DMS 273 (cell line): ENCODE measurements around the gene FEZF2.

ENCODE experiments used
- DNase-seq: peaks from one replicate; lab custom pipeline; 2025; ENCODE audit not compliant: unreplicated experiment; lab: John Stamatoyannopoulos, UW

The FEZF2 gene

DNA sequence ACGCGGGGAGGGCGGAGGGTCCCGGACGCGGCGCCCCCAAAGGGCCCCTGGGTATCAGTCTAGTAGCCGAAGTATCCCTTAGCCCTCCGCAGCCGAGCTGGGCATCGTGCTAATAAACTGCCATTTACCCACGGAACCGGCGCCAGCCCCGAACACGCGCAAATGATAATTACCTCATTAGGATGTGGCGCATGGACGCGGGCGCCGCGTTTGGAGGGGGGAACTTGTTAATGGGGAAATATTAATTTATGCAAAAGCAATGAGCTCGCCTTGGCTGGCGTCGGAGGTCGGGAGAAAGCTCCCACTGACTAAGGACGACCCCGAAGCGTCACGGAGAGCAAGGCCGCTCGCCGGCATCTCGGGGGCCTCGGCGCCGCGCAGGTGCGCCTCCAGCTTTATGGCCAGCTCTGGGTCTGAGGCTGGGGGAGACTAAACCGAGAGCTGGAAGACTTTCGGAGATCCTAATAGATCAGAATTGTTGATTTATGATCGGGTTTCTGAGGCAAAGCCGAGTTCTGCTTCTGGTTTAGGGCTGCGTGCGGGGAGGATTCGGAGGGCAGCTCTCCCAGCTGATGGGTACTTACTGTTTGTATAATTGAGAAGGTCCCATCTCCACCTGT, 474 bp upstream of the FEZF2 start:
- DNase-seq, result no peak

DNA sequence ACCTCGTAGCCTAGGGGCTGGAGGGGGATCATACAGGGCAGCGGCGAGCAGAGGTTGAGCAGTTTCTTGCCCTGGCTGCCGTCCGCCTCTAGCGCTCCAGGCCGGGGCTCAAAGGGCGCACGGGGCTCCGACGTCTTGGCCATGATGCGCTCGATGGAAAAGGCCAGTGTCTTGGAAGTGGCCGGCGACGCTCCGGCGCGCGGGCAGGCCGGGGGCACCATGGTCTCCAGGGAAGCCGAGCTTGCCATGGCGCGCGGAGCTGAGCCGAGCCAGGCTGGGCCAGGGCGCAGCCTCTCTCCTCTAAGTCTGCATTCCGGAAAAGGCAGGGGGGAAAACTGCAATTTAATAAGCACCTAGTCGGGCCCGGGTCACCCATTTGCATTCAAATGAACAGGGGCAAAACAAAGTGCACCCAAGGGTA, 719 bp downstream of the FEZF2 start:
- DNase-seq, result peak; percentile 59

DNA sequence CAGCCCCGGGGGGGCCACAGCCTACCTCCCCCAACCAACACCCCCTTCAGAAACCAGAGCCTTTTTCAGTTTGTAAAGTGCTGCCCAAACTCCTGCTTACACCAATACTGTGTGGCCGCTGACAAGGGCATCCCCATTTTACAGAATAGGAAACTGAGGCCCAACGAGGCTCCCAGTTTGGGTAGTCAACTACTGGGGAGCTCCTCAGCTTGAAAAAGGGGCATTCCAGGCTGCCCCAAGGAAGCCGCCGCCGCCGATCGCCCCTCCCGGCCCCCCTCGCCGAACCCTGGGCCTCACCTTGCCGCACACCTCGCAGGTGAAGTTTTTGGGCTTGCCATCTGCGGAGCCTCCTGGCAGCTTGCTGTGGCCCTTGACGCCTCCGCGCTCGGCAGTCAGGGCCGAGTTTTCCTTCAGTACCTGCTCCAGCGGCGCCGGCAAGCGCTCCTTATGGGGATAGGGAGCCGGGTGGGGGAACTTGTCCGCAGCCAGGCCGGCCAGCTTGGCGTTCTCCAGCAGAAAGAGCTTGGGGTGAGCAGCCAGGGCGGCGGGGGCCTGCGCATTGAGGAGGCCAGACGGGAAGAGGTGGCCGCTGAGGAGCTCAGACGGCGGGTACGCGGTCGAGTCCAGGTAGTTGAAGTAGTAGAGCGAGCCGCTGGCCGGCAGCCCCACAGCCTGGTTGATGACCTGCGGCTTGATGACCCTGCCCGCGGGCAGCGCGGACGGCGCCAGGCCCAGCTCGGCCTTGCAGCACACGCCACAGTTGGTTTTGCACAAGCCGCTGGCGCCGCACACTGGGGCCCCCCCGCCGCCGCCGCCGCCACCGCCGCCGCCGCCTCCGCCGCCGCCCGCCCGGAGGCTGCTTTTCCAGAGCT, 1.4 kb downstream of the FEZF2 start:
- DNase-seq, result no peak

DNA sequence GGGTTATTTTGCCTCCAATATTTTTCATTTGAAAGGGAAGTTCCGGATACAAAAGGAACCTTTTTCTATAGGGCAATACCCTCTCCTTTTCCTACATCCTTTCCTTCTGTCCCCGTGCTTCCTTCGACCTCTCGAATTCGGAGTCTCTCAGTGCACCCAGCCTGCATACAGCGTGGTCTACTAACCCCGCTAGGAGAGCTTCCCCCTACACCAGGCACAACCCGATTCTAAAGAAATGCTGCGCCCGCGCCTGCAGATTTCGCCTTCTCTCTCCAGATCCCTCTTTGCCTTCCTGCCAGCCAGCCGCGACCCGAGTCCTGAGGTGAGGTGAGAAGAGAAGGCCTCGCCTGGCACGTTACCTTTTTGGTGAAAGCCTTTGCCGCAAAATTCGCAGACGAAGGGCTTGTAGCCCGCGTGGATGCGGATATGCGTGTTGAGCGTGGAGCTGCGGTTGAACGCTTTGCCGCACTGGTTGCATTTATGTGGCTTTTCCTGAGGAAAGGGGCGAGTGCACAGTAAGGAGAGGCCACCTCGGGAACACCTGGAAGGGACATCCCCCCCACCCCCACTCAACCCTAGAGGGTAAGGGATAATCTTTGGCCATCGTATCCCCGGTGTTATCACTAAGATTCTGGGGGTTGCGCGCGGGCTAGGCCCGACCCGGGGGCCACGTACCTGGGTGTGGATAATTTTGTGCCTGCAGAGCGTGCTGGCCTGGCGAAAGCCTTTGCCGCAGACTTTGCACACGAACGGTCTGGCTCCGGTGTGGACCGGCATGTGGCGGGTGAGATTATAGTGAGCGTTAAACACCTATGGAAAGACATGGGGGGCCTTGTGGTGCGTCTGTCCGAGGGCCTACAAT, 2.3 kb downstream of the FEZF2 start:
- DNase-seq, result no peak

DNA sequence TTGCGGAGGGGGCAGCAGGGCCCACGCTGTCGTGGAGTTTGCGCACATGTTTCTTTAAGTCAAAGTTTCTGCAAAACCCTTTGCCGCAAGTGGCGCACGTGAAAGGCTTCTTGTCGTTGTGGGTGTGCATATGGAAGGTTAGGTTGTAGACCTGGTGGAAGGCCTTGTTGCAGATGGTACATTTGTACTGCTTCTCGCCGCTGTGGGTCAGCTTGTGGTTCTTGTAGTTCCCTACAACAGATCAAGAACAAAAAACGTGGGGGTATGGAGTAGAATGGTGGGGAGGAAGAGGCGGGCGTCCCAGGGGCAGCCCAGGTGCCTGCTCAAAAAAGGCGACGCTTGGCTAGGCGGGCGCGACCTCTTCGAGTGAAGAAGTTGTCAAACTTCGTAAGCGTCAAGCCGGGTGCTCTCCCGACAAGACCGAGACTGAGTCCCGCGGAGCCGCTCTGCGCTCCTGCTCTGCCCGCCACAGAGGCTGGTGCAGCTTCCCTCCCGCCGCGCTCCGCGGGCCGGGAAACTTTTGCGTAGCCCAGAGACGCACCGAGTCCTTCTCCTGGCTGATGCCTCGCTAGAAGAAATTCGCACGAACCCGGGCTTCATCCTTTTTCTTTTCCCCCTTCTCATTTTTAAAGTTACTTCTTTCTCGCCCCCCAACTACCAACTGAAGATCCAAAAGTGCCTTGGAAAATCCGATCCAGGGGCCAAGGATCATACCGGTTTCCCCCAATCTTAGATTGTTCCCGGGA, 3.1 kb downstream of the FEZF2 start:
- no peak for DNase-seq

DNA sequence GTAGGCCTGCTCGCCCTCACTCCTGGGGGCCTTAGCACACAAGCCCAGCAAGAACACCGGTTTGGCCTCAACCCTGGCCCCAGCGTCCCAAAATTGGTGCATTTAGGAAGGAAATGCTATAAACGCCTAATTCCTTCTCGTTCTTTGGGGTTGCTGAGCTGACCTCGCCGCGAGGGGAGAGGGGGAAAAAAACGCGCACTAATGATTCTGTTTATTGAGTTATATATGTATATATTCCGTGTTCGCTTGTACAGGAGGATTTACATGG, 3.9 kb downstream of the FEZF2 start:
- no peak for DNase-seq

DNA sequence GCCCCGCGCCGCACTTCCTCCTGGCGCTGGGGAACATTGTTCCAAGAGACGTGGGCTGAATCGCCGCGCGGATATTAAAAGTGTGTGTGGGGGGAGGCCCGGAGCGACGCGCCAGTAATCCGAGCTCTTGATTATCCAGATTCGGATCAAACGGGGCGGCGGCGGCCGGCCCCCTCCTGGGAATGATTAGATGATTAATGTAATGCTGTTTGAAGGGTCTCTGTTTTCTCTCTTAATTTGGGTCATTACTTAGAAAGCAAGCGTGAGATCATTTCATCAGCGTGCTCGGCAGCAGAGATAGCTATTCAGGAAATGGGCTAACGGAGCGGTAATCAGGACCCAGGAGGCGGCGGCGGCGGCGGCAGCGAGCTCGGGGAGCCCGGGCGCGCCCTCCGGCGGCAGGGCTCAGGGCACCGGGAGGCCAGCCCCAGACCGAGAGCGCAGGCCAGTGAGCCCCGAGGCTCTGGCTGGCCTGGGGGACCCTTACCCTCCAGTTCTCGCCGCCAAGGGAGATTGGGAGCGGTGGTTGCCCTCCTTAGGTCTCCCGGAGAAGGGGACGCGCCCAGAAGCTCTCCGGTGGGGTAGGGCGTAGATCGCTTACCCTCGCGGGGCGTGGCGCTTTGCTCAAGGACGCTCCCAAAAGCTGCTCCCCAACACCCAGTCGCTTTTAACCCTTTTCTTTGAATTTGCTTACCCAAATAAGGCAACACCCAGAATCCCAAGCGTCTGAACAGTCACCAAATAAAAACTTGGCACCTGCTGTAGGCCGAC, 4.5 kb downstream of the FEZF2 start:
- no peak for DNase-seq

DNA sequence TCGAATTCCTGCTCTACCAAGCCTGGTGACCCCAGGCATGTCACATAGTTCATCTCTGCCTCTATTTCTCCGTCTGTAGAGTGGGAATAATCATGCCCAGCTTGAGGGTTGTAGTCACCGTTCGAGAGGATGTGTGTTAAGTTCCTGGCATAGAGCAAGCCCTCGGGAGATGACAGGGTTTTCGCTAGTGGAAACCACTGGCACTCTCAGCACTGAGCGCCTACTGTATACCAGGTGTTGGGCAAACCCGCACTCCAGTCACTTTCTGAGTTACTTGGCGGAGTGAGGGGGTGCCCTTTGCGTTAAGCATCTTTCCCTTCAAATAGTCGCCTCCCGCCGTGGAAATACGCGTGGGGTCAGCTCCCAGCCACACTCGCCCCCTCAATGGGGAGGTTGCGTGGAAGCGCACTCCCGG, 5.1 kb downstream of the FEZF2 start:
- DNase-seq, result no peak

DNA sequence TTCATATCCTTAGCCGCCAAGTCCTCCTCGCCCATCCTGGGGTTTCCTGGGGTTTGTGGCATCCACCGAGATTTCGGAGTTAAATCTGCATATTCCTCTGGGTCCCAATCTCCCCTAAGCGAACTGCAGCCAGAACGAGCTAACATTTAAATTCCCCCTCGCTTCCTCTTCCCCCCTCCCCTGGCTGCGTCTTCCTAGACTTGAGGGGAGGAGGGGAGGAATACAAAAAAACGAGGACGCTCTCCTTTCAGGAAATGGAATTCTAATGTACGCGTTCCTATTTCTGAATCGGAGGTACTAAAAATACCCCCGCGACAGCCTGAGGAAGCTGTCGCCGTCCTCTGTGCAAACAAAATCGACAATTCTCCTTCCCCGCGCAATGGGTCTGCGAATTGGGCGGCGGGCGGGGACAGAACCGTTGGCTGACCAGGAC, 5.6 kb downstream of the FEZF2 start:
- DNase-seq, result no peak

DNA sequence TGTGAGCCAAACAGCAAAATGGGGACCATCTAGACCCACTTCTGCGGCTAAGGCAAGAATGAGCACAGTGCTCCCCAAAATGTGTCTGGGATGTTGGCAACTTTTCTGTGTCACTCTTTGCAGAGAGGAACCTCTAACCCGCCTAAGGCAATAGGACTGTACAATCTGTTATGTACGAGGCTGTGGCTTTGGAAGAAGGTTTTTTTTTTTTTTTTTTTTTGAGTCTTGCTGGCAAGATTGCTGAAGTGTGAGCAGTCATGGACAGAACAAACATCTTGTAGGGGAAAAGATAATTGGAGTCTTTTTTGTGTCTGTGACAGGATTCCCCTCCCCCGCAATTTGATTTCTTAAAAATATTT, 7.2 kb downstream of the FEZF2 start:
- DNase-seq, result no peak

DNA sequence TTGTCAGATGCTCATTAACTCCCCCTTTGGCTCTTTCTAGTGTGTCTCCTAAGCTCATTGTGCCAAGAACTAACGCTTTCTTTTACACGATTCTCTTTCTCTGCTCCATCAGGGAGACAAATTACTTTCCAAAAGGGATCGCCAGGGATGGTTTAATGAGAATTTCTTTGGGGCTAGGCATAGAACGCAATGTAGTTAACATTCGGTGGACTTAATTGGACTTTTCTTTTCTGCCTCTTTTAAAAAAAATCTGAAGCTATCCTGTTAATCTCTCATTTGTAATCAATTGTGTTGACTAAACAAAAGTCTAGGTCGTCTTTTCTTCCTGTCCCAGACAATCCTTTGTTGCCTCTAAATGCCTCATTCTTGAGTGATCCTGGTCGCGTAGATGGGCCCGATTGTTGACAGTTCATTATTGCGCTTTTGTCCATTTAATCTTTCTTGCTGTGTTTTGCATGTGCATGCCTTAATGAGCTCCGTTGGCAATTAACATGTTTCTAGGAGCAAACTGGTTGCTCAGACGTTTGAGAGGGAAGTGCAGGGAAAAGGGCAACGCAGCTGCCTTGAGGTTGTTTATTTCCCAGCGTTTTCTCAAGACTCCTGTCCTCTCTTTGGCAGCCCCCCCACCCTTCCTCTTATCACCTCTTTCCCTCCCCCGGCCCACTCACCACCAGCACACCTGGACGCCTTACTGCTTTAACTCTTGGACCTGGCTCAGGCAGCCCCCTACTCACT, 7.8 kb downstream of the FEZF2 start:
- no peak for DNase-seq

DNA sequence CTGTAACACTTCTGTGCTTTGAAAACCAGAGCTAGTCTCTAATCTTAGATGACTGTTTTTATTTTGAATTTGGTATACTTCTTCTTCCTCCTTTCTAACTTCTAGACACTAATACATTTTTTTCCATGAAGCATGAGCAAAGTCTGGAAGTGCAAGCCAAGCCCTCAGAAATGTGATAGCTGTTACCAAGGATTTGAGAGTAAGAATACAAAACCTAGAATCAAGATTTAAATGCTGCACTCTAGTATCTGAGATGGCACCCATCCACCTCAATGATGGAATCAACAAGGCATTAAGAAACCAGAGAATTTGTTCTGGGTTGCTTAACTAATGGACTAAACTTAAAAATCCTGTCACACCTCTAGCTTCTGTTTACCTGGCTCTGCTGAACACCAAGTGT, 9.2 kb downstream of the FEZF2 start:
- no peak for DNase-seq

DNA sequence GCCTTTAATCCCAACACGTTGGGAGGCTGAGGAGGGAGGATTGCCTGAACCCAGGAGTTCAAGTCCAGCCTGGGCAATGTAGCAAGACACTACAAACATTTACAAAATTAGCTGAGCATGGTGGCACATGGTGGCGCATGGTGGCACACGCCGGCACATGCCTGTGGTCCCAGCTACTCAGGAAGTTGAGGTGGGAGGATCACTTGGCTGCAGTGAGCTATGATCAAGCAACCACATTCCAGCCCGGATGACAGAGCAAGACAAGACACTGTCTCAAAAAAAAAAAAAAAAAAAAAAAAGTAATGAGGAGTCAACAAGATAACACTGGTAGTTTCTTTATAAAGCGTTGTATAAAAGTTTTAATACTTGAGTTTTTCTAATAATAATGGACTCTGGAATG, 10.1 kb downstream of the FEZF2 start:
- DNase-seq, result no peak

DNA sequence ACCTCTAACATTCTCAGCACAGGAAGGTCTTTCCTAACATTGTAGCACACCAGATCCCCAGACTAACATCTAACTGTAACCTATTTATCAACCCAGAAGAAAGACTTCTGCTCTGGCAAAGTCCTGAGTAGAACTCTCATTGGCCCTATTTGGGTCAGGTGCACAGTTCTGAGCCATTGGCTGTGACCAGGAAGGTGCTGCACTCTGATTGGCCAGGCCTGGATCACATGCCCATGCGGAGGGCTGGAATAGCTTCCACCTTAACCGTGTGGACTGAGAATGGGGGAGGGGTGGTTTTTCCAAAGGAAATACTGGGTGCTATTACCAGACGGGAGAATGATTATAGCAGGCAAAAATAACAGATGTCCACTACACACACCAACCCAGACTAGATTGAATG, 11.5 kb downstream of the FEZF2 start:
- DNase-seq, result peak; percentile 12

DNA sequence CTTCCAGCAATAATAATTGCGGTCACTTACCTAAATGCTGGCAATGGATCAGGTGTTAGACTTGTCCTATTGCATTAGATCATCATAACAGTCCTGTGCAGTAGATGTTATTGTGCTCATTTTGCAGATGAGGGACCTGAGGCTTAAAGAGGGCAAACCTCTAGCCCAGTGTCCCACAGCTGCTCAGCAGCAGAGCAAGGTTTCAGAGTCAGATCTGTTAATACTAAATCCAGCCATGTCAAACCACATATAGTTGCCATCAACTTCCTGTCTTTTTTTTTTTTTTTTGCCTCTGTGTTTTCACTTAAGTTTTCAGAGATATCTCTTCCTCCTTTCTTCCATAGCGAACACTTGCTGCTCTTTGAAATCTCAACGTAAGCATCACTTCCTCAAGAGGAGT, 12.1 kb downstream of the FEZF2 start:
- no peak for DNase-seq

DNA sequence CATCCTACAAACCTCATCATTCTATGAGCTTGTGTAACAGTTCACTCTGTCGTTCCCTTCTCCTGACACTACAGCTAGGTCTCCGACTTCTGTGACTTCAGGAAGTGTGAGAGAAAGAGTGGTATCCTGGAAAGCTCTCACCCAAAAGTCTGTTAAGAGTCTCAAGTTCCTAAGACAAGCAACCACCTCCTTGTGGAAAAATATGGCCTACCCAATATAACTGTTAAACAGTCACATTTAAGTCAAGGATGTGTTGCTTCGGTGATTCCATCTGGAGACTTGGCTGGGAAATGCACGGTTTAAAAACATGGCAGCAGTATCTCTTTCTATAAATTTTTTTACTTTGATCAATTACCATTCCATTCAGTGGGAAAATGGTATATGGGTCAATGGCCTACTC, 13.8 kb downstream of the FEZF2 start:
- DNase-seq, result no peak

DNA sequence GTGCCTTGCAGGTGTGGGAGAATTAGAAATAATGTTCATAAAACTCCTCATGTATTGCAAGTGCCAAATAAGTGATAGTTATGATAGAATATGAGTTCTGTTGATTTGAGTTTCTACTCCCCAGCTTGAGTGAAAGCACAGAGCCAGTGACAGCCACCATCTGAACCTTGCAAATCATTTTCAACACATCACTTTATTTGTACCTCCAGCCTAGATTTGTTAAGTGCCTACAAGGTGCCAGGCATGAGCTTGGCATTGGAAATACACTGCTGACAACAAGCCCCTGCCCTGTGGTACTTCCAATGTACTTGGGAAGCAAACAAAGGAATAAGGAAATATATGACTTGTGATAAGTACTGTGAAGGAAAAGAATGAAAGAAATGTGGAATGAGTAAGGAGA, 17.0 kb downstream of the FEZF2 start:
- DNase-seq, result no peak

DNA sequence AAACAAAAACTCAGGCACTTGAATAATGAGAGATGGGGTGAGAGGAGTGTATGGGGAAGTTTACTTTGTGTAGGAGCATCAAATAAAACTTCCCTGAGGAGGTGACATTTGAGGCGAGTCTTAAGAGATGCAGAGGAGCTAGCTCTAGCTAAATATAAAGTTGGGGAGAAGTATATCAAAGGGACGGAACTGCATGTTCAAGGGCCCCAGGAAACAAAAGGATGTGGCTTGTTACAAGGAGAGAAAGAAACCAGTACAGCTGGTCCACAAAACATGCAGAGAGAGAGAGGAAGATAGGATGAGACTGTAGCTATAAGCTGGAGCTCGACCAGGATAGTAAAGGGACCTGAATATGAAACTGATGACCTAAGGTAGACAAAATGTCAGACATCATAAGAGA, 17.6 kb downstream of the FEZF2 start:
- no peak for DNase-seq

DNA sequence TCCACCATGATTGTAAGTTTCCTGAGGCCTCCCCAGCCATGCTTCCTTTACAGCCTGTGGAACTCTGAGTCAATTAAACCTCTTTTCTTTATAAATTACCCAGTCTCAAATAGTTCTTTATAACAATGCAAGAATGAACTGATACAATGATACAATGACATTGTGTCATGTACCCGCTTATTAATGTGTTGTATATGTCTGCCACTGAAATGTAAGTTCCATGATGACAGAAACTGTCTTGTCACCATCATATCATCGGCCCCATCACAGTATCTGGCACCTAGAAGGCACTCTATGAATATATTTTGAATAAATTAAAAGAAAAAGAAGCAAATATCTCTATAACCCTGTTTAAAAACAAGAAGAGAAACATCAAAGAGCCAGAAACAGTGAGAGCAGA, 29.6 kb downstream of the FEZF2 start:
- DNase-seq, result no peak

DNA sequence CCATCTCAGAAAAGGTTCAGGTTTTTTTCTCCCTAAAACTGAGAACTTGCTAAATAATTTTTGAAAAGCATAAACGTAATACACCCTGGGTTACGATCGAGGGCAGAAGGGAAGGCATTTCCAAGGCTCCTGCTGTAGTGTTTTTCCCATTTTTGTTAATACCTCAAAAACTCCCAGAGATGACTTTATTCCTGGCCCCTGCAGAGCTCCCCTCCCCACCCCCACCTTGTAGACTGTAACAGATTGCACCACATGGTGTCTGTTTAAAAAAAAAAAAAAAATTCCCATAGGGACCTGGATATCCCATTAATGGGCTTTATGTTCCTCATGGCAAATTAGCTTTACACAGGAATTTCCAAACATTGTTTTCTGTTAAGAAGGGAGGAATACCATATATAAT, 38.2 kb downstream of the FEZF2 start:
- DNase-seq, result peak; percentile 72
